ENCODE data around the gene OR2V1.
"Not testable (repeated sequence)": the region's sequence is repeated elsewhere in the genome, so short reads cannot be mapped to it uniquely, and the experiment has no call there.

Gene OR2V1

GRCh38 chr5:181149355-181149754 is 18.4 kb upstream of the OR2V1 start:
- no peak overlapping the region for H3K4me3 ChIP-seq (ENCODE audit: low read depth in 1 of 2, low read length in 1 of 2)
- no peaks in the 10 kb centered on the region for H3K9me3 ChIP-seq
- peaks cover 60% of the 10 kb centered on the region for H3K27me3 ChIP-seq
- no peak overlapping the region for H3K27ac ChIP-seq
- no peaks in the 10 kb centered on the region for H3K36me3 ChIP-seq
- no peak for TF ChIP-seq CTCF (IDR thresholded peaks at IDR 0.05)
- no peaks in the 10 kb centered on the region for H3K4me1 ChIP-seq (ENCODE audit: control insufficient read depth in 1 of 2, insufficient read depth in 1 of 2, low read depth in 1 of 2, low read length in 1 of 2)

- H3K4me3 ChIP-seq (ENCODE audit: low read depth in 1 of 2, low read length in 1 of 2); H3K36me3 ChIP-seq; H3K4me1 ChIP-seq (ENCODE audit: control insufficient read depth in 1 of 2, insufficient read depth in 1 of 2, low read depth in 1 of 2, low read length in 1 of 2); H3K9me3 ChIP-seq; H3K27ac ChIP-seq: not testable (repeated sequence)
- peaks cover 74% of the 10 kb centered on the region for H3K27me3 ChIP-seq
Observed at GRCh38 chr5:181146927-181147636, 16.1 kb upstream of the OR2V1 start, which contains the start of gene OR2V2. OR2V2 (plus strand) TSS chr5:181147586; CDS start chr5:181154943, 7,357 bp downstream.

DNA sequence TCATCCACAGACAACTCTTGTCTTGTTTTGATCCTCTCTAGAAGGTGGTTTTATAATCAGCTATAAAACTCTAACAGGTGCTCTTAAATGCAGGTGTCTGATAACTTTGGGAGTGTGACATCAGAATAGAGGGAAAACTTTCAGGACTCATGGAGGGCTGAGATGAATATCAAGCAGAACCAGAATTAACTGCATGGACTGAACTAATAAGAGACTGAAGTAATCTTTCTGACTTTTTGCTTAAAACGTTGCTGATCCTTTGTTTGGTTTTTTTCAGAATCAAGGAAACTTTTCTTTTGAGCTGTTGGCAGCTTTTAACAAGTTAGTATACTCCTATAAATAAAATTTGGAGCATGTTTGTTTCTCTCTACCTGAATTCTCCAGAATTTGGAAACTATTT is 14.2 kb upstream of the OR2V1 start:
- Histone ChIP-seq H3K4me3 (ENCODE audit: low read depth in 1 of 2, low read length in 1 of 2) (no peak overlapping the region), H3K27me3 (peaks cover 74% of the 10 kb centered on the region), H3K36me3 (no peaks in the 10 kb centered on the region), H3K27ac (no peak overlapping the region), H3K4me1 (ENCODE audit: control insufficient read depth in 1 of 2, insufficient read depth in 1 of 2, low read depth in 1 of 2, low read length in 1 of 2) (no peaks in the 10 kb centered on the region), H3K9me3 (no peaks in the 10 kb centered on the region)
- TF ChIP-seq CTCF (IDR thresholded peaks at IDR 0.05), result no peak

DNA sequence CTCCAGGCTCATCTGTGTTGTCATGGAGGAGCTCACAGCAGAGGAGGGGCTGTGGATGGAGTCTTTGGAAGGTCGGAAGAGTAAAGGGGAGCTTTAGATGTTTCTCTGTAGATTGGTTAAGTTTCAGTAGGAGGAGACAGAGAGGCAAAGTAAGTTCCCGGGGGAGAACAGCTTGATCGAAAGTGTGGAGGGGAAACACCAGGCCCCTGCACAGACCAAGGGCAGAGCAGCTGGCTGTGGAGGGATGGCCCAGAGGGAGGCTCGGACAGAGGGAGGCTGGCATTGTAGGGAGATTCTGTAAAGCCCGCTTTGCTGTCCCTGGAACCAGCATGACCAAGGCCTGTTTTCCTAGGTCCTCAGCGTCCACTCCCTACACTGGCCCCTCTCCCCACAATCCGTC is 11.1 kb upstream of the OR2V1 start:
- no peak overlapping the region for H3K27ac ChIP-seq
- no peak for TF ChIP-seq CTCF (IDR thresholded peaks at IDR 0.05)
- H3K4me1 ChIP-seq (ENCODE audit: control insufficient read depth in 1 of 2, insufficient read depth in 1 of 2, low read depth in 1 of 2, low read length in 1 of 2), result no peaks in the 10 kb centered on the region
- no peaks in the 10 kb centered on the region for H3K36me3 ChIP-seq
- peaks cover 47% of the 10 kb centered on the region for H3K27me3 ChIP-seq
- H3K9me3 ChIP-seq, result no peaks in the 10 kb centered on the region
- no peak overlapping the region for H3K4me3 ChIP-seq (ENCODE audit: low read depth in 1 of 2, low read length in 1 of 2)

- no peak for TF ChIP-seq CTCF (IDR thresholded peaks at IDR 0.05)
- H3K36me3 ChIP-seq, result no peaks in the 10 kb centered on the region
- H3K9me3 ChIP-seq, result no peaks in the 10 kb centered on the region
- no peaks in the 10 kb centered on the region for H3K4me1 ChIP-seq (ENCODE audit: control insufficient read depth in 1 of 2, insufficient read depth in 1 of 2, low read depth in 1 of 2, low read length in 1 of 2)
- H3K27me3 ChIP-seq, result peaks cover 46% of the 10 kb centered on the region
- H3K27ac ChIP-seq, result no peak overlapping the region
- no peak overlapping the region for H3K4me3 ChIP-seq (ENCODE audit: low read depth in 1 of 2, low read length in 1 of 2)
Observed at GRCh38 chr5:181140766-181141165, 9.8 kb upstream of the OR2V1 start.

GRCh38 chr5:181138258-181138657 is 7.3 kb upstream of the OR2V1 start:
- Histone ChIP-seq H3K27me3 (peaks cover 42% of the 10 kb centered on the region), H3K27ac (no peak overlapping the region), H3K4me1 (ENCODE audit: control insufficient read depth in 1 of 2, insufficient read depth in 1 of 2, low read depth in 1 of 2, low read length in 1 of 2) (no peaks in the 10 kb centered on the region), H3K9me3 (no peaks in the 10 kb centered on the region), H3K36me3 (no peaks in the 10 kb centered on the region), H3K4me3 (ENCODE audit: low read depth in 1 of 2, low read length in 1 of 2) (no peak overlapping the region)
- TF ChIP-seq CTCF (IDR thresholded peaks at IDR 0.05), result no peak

Measured in neutrophil (primary cell).